ENCODE measurements around the gene PKD2L2.
A peak's percentile ranks its signal among the peaks of the same experiment; 100 is the strongest.

The PKD2L2 gene

DNA sequence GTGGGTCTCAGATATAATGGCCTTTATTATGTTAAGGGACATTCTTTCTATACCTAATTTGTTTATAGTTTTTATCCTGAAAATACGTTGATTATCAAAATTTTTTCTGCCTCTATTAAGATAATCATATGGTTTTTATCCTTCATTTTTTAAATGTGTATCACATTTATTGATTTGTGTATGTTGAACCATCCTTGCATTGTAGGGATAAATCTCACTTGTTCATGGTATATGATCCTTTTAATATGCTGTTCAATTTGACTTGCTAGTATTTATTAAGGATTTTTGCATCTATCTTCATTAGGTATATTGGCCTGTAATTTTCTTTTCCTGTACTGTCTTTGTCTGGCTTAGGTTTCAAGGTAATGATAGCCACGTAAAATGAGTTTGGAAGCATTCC, 25.5 kb downstream of the PKD2L2 start:
- H3K36me3 ChIP-seq, result no peaks in the 10 kb centered on the region
- no peaks in the 10 kb centered on the region for H3K4me1 ChIP-seq
- intact Hi-C loops (cut with DNase I; ENCODE audit: low total_unique reads), result no loop called here
- no peak overlapping the region for H3K27ac ChIP-seq
- DNase-seq, result no peak
- peaks cover 0 to 6% (median 5%) of the 10 kb centered on the region in 3 donors for H3K9me3 ChIP-seq
- no peak overlapping the region for H3K4me3 ChIP-seq
- H3K27me3 ChIP-seq, result no peaks in the 10 kb centered on the region
- TF ChIP-seq, protein P1, sequence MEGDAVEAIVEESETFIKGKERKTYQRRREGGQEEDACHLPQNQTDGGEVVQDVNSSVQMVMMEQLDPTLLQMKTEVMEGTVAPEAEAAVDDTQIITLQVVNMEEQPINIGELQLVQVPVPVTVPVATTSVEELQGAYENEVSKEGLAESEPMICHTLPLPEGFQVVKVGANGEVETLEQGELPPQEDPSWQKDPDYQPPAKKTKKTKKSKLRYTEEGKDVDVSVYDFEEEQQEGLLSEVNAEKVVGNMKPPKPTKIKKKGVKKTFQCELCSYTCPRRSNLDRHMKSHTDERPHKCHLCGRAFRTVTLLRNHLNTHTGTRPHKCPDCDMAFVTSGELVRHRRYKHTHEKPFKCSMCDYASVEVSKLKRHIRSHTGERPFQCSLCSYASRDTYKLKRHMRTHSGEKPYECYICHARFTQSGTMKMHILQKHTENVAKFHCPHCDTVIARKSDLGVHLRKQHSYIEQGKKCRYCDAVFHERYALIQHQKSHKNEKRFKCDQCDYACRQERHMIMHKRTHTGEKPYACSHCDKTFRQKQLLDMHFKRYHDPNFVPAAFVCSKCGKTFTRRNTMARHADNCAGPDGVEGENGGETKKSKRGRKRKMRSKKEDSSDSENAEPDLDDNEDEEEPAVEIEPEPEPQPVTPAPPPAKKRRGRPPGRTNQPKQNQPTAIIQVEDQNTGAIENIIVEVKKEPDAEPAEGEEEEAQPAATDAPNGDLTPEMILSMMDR (IDR thresholded peaks at IDR 0.05), result no peak

DNA sequence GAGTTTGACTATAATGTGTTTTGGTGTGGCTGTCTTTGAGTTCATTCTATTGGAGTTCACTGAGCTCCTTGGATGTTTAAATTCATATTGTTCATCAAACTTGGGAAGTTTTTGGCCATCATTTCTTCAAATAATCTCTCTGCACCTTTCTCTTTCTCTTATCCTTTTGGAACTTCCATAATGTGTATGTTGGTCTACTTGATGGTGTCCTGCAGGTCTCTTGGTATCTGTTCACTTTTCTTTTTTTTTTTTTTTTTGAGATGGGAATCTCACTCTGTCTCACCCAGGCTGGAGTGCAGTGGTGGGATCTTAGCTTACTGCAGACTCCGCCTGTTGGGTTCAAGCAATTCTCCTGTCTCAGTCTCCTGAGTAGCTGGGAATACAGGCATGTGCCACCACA, 27.7 kb downstream of the PKD2L2 start:
- no peak for DNase-seq
- Histone ChIP-seq H3K27ac (no peak overlapping the region), H3K4me3 (no peak overlapping the region), H3K9me3 (peaks cover 0 to 6% (median 0%) of the 10 kb centered on the region in 3 donors), H3K4me1 (no peaks in the 10 kb centered on the region), H3K36me3 (no peaks in the 10 kb centered on the region), H3K27me3 (no peaks in the 10 kb centered on the region)
- TF ChIP-seq, protein P1 (IDR thresholded peaks at IDR 0.05), result no peak
- intact Hi-C loops (cut with DNase I; ENCODE audit: low total_unique reads), result no loop called here

DNA sequence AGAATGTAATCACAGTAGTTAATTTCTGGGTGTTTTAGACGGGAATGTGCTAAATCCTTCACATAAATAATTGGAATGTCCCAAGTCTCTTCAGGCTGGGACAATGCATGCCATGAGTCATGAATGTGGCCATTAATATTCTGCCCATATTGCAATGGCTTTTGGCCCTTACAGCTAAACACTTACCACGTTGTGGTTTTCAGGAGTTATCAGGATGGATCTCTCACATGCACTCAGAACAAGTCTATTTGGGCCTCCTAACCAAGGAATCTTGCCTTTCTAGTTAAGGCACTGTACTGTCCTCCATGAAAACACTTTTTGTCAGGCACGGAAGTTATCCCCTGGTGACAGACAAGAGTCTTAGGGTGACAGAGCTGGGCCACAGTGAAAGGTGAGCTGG, 32.7 kb downstream of the PKD2L2 start:
- DNase-seq, result no peak
- TF ChIP-seq, protein P1 (IDR thresholded peaks at IDR 0.05), result no peak
- Histone ChIP-seq H3K27me3 (no peaks in the 10 kb centered on the region), H3K36me3 (peaks cover 0 to 5% (median 0%) of the 10 kb centered on the region in 3 donors), H3K4me1 (no peaks in the 10 kb centered on the region), H3K9me3 (no peaks in the 10 kb centered on the region), H3K4me3 (no peak overlapping the region), H3K27ac (no peak overlapping the region)
- intact Hi-C loops (cut with DNase I; ENCODE audit: low total_unique reads), result no loop called here

DNA sequence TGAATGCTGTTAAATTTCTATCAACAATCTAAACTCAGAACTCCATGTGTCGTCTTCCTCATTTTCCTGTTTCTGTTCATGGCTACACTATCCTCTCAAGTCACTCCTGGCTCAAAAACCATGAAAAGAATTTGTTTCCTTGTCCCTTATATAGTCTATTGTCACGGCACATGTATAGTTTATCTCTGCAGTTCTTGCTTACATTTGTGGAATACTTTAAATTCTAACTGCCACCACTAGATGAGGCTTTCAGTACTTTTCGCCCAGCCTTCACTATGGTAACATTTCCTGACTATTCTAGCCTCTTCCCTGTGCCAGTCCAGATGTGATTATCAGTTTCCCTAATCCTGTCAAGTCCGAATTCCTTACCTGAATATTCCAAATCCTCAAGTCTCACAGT, 34.6 kb downstream of the PKD2L2 start:
- intact Hi-C loops (cut with DNase I; ENCODE audit: low total_unique reads), result no loop called here
- DNase-seq, result no peak
- Histone ChIP-seq H3K9me3 (no peaks in the 10 kb centered on the region), H3K4me1 (no peaks in the 10 kb centered on the region), H3K27me3 (no peaks in the 10 kb centered on the region), H3K4me3 (no peak overlapping the region), H3K27ac (no peak overlapping the region), H3K36me3 (peaks cover 0 to 7% (median 5%) of the 10 kb centered on the region in 3 donors)
- TF ChIP-seq, protein P1 (IDR thresholded peaks at IDR 0.05), result no peak

DNA sequence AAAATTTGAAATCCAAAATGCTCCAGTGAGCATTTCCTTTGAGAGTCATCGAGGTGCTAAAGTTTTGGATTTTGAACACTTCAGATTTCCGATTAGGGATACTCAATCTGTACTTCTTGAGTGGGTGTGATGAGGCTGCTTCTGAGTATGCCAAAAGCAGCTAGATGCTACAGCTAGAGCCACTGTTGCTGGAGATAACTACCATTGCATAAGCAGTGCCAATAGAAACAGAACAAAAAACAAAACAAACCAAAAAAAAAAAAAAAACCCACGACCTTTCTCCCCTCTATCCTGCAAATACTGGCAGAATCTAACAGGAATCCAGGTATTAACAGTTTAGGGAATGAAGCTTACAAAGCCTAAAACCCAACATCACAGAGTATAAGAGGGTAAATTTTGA, 43.5 kb downstream of the PKD2L2 start:
- H3K36me3 ChIP-seq, result peaks cover 6 to 22% (median 15%) of the 10 kb centered on the region in 3 donors
- peak overlapping the region in 1 of 2 donors; percentile 30 for H3K27ac ChIP-seq
- H3K27me3 ChIP-seq, result no peaks in the 10 kb centered on the region
- no peak overlapping the region for H3K4me3 ChIP-seq
- TF ChIP-seq, protein P1 (IDR thresholded peaks at IDR 0.05), result no peak
- DNase-seq, result no peak
- no peaks in the 10 kb centered on the region for H3K9me3 ChIP-seq
- peaks cover 0 to 17% (median 6%) of the 10 kb centered on the region in 4 donors for H3K4me1 ChIP-seq
- intact Hi-C loops (cut with DNase I; ENCODE audit: low total_unique reads), result no loop called here

DNA sequence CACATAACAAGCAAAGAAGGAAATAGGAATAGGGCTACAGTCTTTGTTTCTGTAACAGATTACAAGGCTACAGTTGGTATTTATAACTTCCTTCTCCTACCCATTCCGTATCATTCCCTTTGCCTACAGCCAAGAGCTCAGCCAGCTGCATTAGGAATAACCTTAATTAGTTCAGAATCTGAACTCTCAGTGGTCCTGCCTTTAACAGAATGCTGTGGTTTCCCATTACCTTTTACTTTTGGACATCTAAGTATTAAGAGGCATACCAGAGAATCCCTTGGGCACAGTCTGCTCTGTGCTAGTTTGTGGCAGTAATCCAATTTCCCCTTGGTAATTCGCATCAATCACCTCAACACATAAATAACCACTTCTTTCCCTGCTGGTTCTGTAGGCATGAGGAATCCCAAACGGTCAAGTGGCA, 44.2 kb downstream of the PKD2L2 start:
- DNase-seq, result no peak
- intact Hi-C loops (cut with DNase I; ENCODE audit: low total_unique reads), result no loop called here
- Histone ChIP-seq H3K9me3 (no peaks in the 10 kb centered on the region), H3K4me1 (peaks cover 0 to 17% (median 6%) of the 10 kb centered on the region in 4 donors), H3K27ac (peak overlapping the region; percentile 9 to 30), H3K27me3 (no peaks in the 10 kb centered on the region), H3K4me3 (no peak overlapping the region), H3K36me3 (peaks cover 6 to 29% (median 13%) of the 10 kb centered on the region in 3 donors)
- TF ChIP-seq, protein P1 (IDR thresholded peaks at IDR 0.05), result no peak

Measured in tibial artery (tissue), 4 donors.